ENCODE results near the gene GBP2. TPM values are rescaled to one million over a fixed set of nuclear protein-coding genes. Genes with fewer than 3 reads are reported as not detected.
A peak's percentile ranks its signal among the peaks of the same experiment; 100 is the strongest.
"Not testable (repeated sequence)": the region's sequence is repeated elsewhere in the genome, so short reads cannot be mapped to it uniquely, and the experiment has no call there.

GBP2 gene
- total RNA-seq, 2 experiments from 2014 or later, result 237 to 270 TPM

GRCh38 chr1:89081005-89081404 lies 44.9 kb downstream of the GBP2 start:
- Mint-ChIP-seq H3K4me1 (peaks cover 8% of the 10 kb centered on the region), H3K27me3 (no peaks in the 10 kb centered on the region), H3K27ac (no peak overlapping the region), H3K4me3 (no peak overlapping the region), H3K36me3 (ENCODE audit: low read depth) (peaks cover 7% of the 10 kb centered on the region), H3K9me3 (peaks cover 10% of the 10 kb centered on the region)
- POLR2A ChIA-PET, result interaction anchor here (0.6 kb wide), 1 partner anchor 770 kb away, joined by 10 read pairs; no protein-coding TSS in a partner anchor
- no peak for DNase-seq
- CTCF ChIA-PET, result interaction anchor here (0.5 to 1.7 kb wide), 6 partner anchors 9 to 97 kb away, joined by 3 to 4 read pairs (median 3); no protein-coding TSS in a partner anchor

- H3K4me1 Mint-ChIP-seq, H3K4me3 Mint-ChIP-seq, H3K27ac Mint-ChIP-seq, H3K27me3 Mint-ChIP-seq, DNase-seq, POLR2A ChIA-PET: not testable (repeated sequence)
- H3K36me3 Mint-ChIP-seq (ENCODE audit: low read depth), result peaks cover 11% of the 10 kb centered on the region
- CTCF ChIA-PET, result interaction anchor here (1.0 to 1.7 kb wide), 2 partner anchors 10 kb away, joined by 3 to 4 read pairs; no protein-coding TSS in a partner anchor
- peaks cover 10% of the 10 kb centered on the region for H3K9me3 Mint-ChIP-seq
Observed at GRCh38 chr1:89080068-89080467, 45.8 kb downstream of the GBP2 start.

- H3K27ac Mint-ChIP-seq, DNase-seq, H3K27me3 Mint-ChIP-seq, H3K4me3 Mint-ChIP-seq, POLR2A ChIA-PET: not testable (repeated sequence)
- Mint-ChIP-seq H3K4me1 (peaks cover 27% of the 10 kb centered on the region), H3K36me3 (ENCODE audit: low read depth) (peaks cover 31% of the 10 kb centered on the region), H3K9me3 (peaks cover 29% of the 10 kb centered on the region)
- CTCF ChIA-PET, result interaction anchor here (1.5 kb wide), 1 partner anchor 13 kb away, joined by 8 read pairs; no protein-coding TSS in a partner anchor
Observed at GRCh38 chr1:89072466-89073065, 53.3 kb downstream of the GBP2 start.

- Mint-ChIP-seq H3K36me3 (ENCODE audit: low read depth) (peaks cover 28% of the 10 kb centered on the region), H3K4me1 (peaks cover 30% of the 10 kb centered on the region), H3K9me3 (peaks cover 29% of the 10 kb centered on the region), H3K27ac (peak overlapping the region; percentile 91), H3K27me3 (peaks cover 6% of the 10 kb centered on the region), H3K4me3 (peak overlapping the region; percentile 75)
- DNase-seq, result no peak
- ChIA-PET POLR2A (interaction anchor here (1.0 kb wide), 1 partner anchor 202 kb away, joined by 3 read pairs; the partner anchor contains the start of gene GBP5), CTCF (interaction anchor here (0.9 to 4.2 kb wide), 4 partner anchors 8 to 225 kb away, joined by 3 to 18 read pairs (median 5); no protein-coding TSS in a partner anchor)
Observed at GRCh38 chr1:89070509-89070908, 55.4 kb downstream of the GBP2 start.

- ChIA-PET CTCF (interaction anchor here (0.6 to 4.2 kb wide), 6 partner anchors 9 to 225 kb away, joined by 3 to 18 read pairs (median 3); no protein-coding TSS in a partner anchor), POLR2A (interaction anchor here (1.0 kb wide), 1 partner anchor 203 kb away, joined by 3 read pairs; the partner anchor contains the start of gene GBP5)
- Mint-ChIP-seq H3K9me3 (peaks cover 29% of the 10 kb centered on the region), H3K27ac (peak overlapping the region; percentile 91), H3K27me3 (peaks cover 6% of the 10 kb centered on the region), H3K4me1 (peaks cover 33% of the 10 kb centered on the region), H3K36me3 (ENCODE audit: low read depth) (peaks cover 28% of the 10 kb centered on the region), H3K4me3 (peak overlapping the region; percentile 75)
- peak; percentile 22 for DNase-seq
Observed at GRCh38 chr1:89069951-89070350, 56.0 kb downstream of the GBP2 start.

- Mint-ChIP-seq H3K9me3 (peaks cover 14% of the 10 kb centered on the region), H3K36me3 (ENCODE audit: low read depth) (peaks cover 33% of the 10 kb centered on the region), H3K27ac (peak overlapping the region; percentile 71), H3K4me3 (no peak overlapping the region), H3K27me3 (peaks cover 3% of the 10 kb centered on the region), H3K4me1 (peaks cover 38% of the 10 kb centered on the region)
- no peak for DNase-seq
- ChIA-PET CTCF (interaction anchor here (0.7 to 4.2 kb wide), 3 partner anchors 10 to 25 kb away, joined by 3 to 18 read pairs (median 7); no protein-coding TSS in a partner anchor), POLR2A (interaction anchor here (0.6 kb wide), 1 partner anchor 130 kb away, joined by 3 read pairs; no protein-coding TSS in a partner anchor)
Observed at GRCh38 chr1:89068291-89068690, 57.6 kb downstream of the GBP2 start.

GRCh38 chr1:89065079-89065868 lies 60.6 kb downstream of the GBP2 start, which contains the start of gene GBP1:
GBP1 (minus strand) TSS chr1:89065208; CDS start chr1:89063234, 1,974 bp downstream.
- peaks cover 47% of the 10 kb centered on the region for H3K36me3 Mint-ChIP-seq (ENCODE audit: low read depth)
- no peaks in the 10 kb centered on the region for H3K27me3 Mint-ChIP-seq
- CTCF ChIA-PET, result interaction anchor here (0.6 to 1.5 kb wide), 10 partner anchors 9 to 117 kb away, joined by 3 to 6 read pairs (median 4); no protein-coding TSS in a partner anchor
- peaks cover 60% of the 10 kb centered on the region for H3K4me1 Mint-ChIP-seq
- peak; percentile 52 for DNase-seq
- H3K27ac Mint-ChIP-seq, result peak within 1 kb of the TSS; percentile 94
- POLR2A ChIA-PET, result interaction anchor here (0.6 to 1.4 kb wide), 2 partner anchors 245 to 566 kb away, joined by 6 to 12 read pairs; no protein-coding TSS in a partner anchor
- peak within 1 kb of the TSS; percentile 99 for H3K4me3 Mint-ChIP-seq
- peaks cover 5% of the 10 kb centered on the region for H3K9me3 Mint-ChIP-seq

GRCh38 chr1:89064632-89065031 lies 61.3 kb downstream of the GBP2 start:
- Mint-ChIP-seq H3K27me3 (no peaks in the 10 kb centered on the region), H3K4me3 (peak overlapping the region; percentile 99), H3K9me3 (peaks cover 5% of the 10 kb centered on the region), H3K4me1 (peaks cover 58% of the 10 kb centered on the region), H3K36me3 (ENCODE audit: low read depth) (peaks cover 50% of the 10 kb centered on the region), H3K27ac (peak overlapping the region; percentile 94)
- ChIA-PET POLR2A (interaction anchor here (1.4 kb wide), 1 partner anchor 246 kb away, joined by 6 read pairs; no protein-coding TSS in a partner anchor), CTCF (interaction anchor here (0.6 to 1.5 kb wide), 9 partner anchors 8 to 118 kb away, joined by 3 to 6 read pairs (median 5); no protein-coding TSS in a partner anchor)
- DNase-seq, result no peak

GRCh38 chr1:89063094-89063493 lies 62.8 kb downstream of the GBP2 start:
- H3K4me1 Mint-ChIP-seq, result peaks cover 57% of the 10 kb centered on the region
- H3K9me3 Mint-ChIP-seq, result peaks cover under 1% of the 10 kb centered on the region
- POLR2A ChIA-PET, result interaction anchor here (0.6 kb wide), 1 partner anchor 9 kb away, joined by 6 read pairs; no protein-coding TSS in a partner anchor
- peaks cover 63% of the 10 kb centered on the region for H3K36me3 Mint-ChIP-seq (ENCODE audit: low read depth)
- DNase-seq, result no peak
- peak overlapping the region; percentile 94 for H3K27ac Mint-ChIP-seq
- H3K4me3 Mint-ChIP-seq, result peak overlapping the region; percentile 99
- CTCF ChIA-PET, result interaction anchor here (1.1 to 2.0 kb wide), 5 partner anchors 11 to 295 kb away, joined by 3 to 6 read pairs (median 4); no protein-coding TSS in a partner anchor
- no peaks in the 10 kb centered on the region for H3K27me3 Mint-ChIP-seq

GRCh38 chr1:89060091-89060490 lies 65.8 kb downstream of the GBP2 start:
- Mint-ChIP-seq H3K4me1 (peaks cover 51% of the 10 kb centered on the region), H3K27me3 (no peaks in the 10 kb centered on the region), H3K27ac (no peak overlapping the region), H3K36me3 (ENCODE audit: low read depth) (peaks cover 90% of the 10 kb centered on the region), H3K4me3 (peak overlapping the region; percentile 99), H3K9me3 (no peaks in the 10 kb centered on the region)
- POLR2A ChIA-PET, result no interaction called here
- no peak for DNase-seq
- CTCF ChIA-PET, result no interaction called here

All from activated CD4-positive, alpha-beta T cell treated with anti-CD3 and anti-CD28 coated beads, Interleukin-2, amount 10 ng/mL, durations not matched to agents 7 days and 5 days (primary cell).